Thoracic aorta (tissue), 2 donors: Measurements from ENCODE around the gene METAP1. TPM values are rescaled to one million over a fixed set of nuclear protein-coding genes. Genes with fewer than 3 reads are reported as not detected.
A peak's percentile ranks its signal among the peaks of the same experiment; 100 is the strongest.

Source experiments
- ATAC-seq: fragments of 150-250 bp; one replicate; pipeline ENCODE4 v1.8.0; 2017; ENCODE audit warnings: low read depth; ENCODE audit not compliant: insufficient number of reproducible peaks, low FRiP score
- DNase-seq: peaks from one replicate; pipeline ENCODE4 v3.0.0-alpha.2; 2020; ENCODE audit warnings: low spot score
- H3K27ac ChIP-seq, 2 donors: fragments of 200-600 bp; sonication (generic); 1 replicate in 1 of 2; 2 replicates in 1 of 2; pipeline ENCODE4 v1.5.1; 2016; ENCODE audit warnings: mild to moderate bottlenecking in 2 of 2, moderate library complexity in 2 of 2
- H3K27me3 ChIP-seq: fragments of 200-600 bp; sonication (generic); replicated peaks from 2 replicates; pipeline ENCODE4 v1.6.0; 2016; ENCODE audit warnings: mild to moderate bottlenecking; ENCODE audit not compliant: insufficient read depth
- H3K36me3 ChIP-seq: fragments of 200-600 bp; sonication (generic); one replicate; pipeline ENCODE4 v1.5.1; 2016
- H3K4me1 ChIP-seq, 2 donors: fragments of 200-600 bp; sonication (generic); 1 replicate in 1 of 2; 2 replicates in 1 of 2; pipeline versions ENCODE4 v1.5.1 to v1.6.0; 2016; ENCODE audit warnings: low read depth in 2 of 2, mild to moderate bottlenecking in 1 of 2; ENCODE audit not compliant: control insufficient read depth in 1 of 2
- H3K4me3 ChIP-seq: fragments of 200-600 bp; sonication (generic); 2 replicates; pipeline ENCODE4 v1.5.1; 2016; ENCODE audit warnings: mild to moderate bottlenecking
- H3K9me3 ChIP-seq: fragments of 200-600 bp; sonication (generic); 2 replicates; pipeline ENCODE4 v1.5.1; 2016
- CTCF ChIP-seq: fragments of 200-600 bp; sonication (generic); IDR thresholded peaks from one replicate; pipeline ENCODE4 v1.5.1; 2019; ENCODE audit warnings: antibody characterized with exemption
- total RNA-seq, 2 donors: library from RNA; depleted of rRNA; stranded (reverse); fragments of >200 nt; gene quantifications; one replicate each; pipeline versions ENCODE4 v1.1.0 to v1.2.3, GENCODE V29; 2016

The METAP1 gene
- total RNA-seq, 2 donors from 2014 or later = 39.7 to 54.9 TPM

GRCh38 chr4:98993419-98994071, 2.0 kb upstream of the METAP1 start:
- no peak for TF ChIP-seq CTCF
- Histone ChIP-seq H3K27me3 (no peaks in the 10 kb centered on the region), H3K9me3 (no peaks in the 10 kb centered on the region), H3K27ac (no peak overlapping the region), H3K36me3 (no peaks in the 10 kb centered on the region), H3K4me3 (no peak overlapping the region), H3K4me1 (peaks cover 2 to 8% of the 10 kb centered on the region in 2 donors)
- ATAC-seq (no peak), DNase-seq (no peak)

GRCh38 chr4:98994474-98995182, 893 bp upstream of the METAP1 start:
- TF ChIP-seq CTCF = no peak
- DNase-seq (no peak), ATAC-seq (peak; percentile 4)
- no peaks in the 10 kb centered on the region for H3K9me3 ChIP-seq
- peaks cover 7 to 8% of the 10 kb centered on the region in 2 donors for H3K4me1 ChIP-seq
- no peaks in the 10 kb centered on the region for H3K27me3 ChIP-seq
- H3K27ac ChIP-seq = peak overlapping the region; percentile 83 to 90
- peak overlapping the region; percentile 75 for H3K4me3 ChIP-seq
- no peaks in the 10 kb centered on the region for H3K36me3 ChIP-seq

GRCh38 chr4:98996056-98996764, 689 bp downstream of the METAP1 start:
- Histone ChIP-seq H3K27me3 (no peaks in the 10 kb centered on the region), H3K36me3 (no peaks in the 10 kb centered on the region), H3K4me3 (peak overlapping the region; percentile 75), H3K9me3 (no peaks in the 10 kb centered on the region), H3K4me1 (peaks cover 12 to 14% of the 10 kb centered on the region in 2 donors), H3K27ac (peak overlapping the region; percentile 69 to 81)
- DNase-seq (no peak), ATAC-seq (no peak)
- no peak for TF ChIP-seq CTCF

GRCh38 chr4:98996765-98997068, 1.2 kb downstream of the METAP1 start:
- H3K27ac ChIP-seq = peak overlapping the region in 1 of 2 donors; percentile 69
- H3K36me3 ChIP-seq = no peaks in the 10 kb centered on the region
- ATAC-seq (no peak), DNase-seq (no peak)
- no peak for TF ChIP-seq CTCF
- H3K4me3 ChIP-seq = peak overlapping the region; percentile 75
- no peaks in the 10 kb centered on the region for H3K27me3 ChIP-seq
- H3K9me3 ChIP-seq = no peaks in the 10 kb centered on the region
- peaks cover 12 to 14% of the 10 kb centered on the region in 2 donors for H3K4me1 ChIP-seq

GRCh38 chr4:98997166-98997565, 1.6 kb downstream of the METAP1 start:
- Histone ChIP-seq H3K4me3 (peak overlapping the region; percentile 75), H3K9me3 (no peaks in the 10 kb centered on the region), H3K36me3 (no peaks in the 10 kb centered on the region), H3K27me3 (no peaks in the 10 kb centered on the region), H3K4me1 (peaks cover 12 to 14% of the 10 kb centered on the region in 2 donors), H3K27ac (no peak overlapping the region)
- ATAC-seq = no peak
- TF ChIP-seq CTCF = no peak
- DNase-seq = no peak
